Gastroesophageal sphincter (tissue), 4 donors: ENCODE results near the gene GRB14. TPM values are rescaled to one million over a fixed set of nuclear protein-coding genes. Genes with fewer than 3 reads are reported as not detected.
A peak's percentile ranks its signal among the peaks of the same experiment; 100 is the strongest.
"Not testable (repeated sequence)": the region's sequence is repeated elsewhere in the genome, so short reads cannot be mapped to it uniquely, and the experiment has no call there.

Experiments used
- ATAC-seq: fragments of 150-250 bp; one replicate; pipeline ENCODE4 v1.9.1; 2016; ENCODE audit warnings: mild to moderate bottlenecking, moderate library complexity
- H3K27ac ChIP-seq, 4 donors: fragments of 200-600 bp; sonication (generic) in 3 of 4; 1 replicate in 3 of 4; 2 replicates in 1 of 4; pipeline ENCODE4 v1.5.1; 2016 to 2019
- H3K27me3 ChIP-seq: fragments of 200-600 bp; sonication (generic); one replicate; pipeline ENCODE4 v1.5.1; 2019
- H3K36me3 ChIP-seq, 2 donors: fragments of 200-600 bp; sonication (generic); one replicate each; pipeline ENCODE4 v1.5.1; 2019; ENCODE audit warnings: control low read depth in 1 of 2
- H3K4me1 ChIP-seq, 3 donors: fragments of 200-600 bp; sonication (generic); 1 replicate in 2 of 3; 2 replicates in 1 of 3; pipeline ENCODE4 v1.5.1; 2016 to 2019; ENCODE audit warnings: control low read depth in 2 of 3
- H3K4me3 ChIP-seq, 2 donors: fragments of 200-600 bp; sonication (generic); one replicate each; pipeline ENCODE4 v1.5.1; 2019; ENCODE audit warnings: mild to moderate bottlenecking in 1 of 2, moderate library complexity in 1 of 2
- H3K9me3 ChIP-seq, 3 donors: fragments of 200-600 bp; sonication (generic); one replicate each; pipeline ENCODE4 v1.5.1; 2017 to 2019; ENCODE audit warnings: control low read depth in 2 of 3
- CTCF ChIP-seq, 4 experiments: fragments of 200-600 bp in 2 of 4; fragments of 450-650 bp in 2 of 4; sonication (generic) in 1 of 4; IDR thresholded peaks; one replicate each; pipeline ENCODE4 v1.5.1; 2017 to 2019; ENCODE audit warnings: antibody characterized with exemption in 4 of 4, mild to moderate bottlenecking in 2 of 4, moderate library complexity in 2 of 4
- EP300 ChIP-seq: sonication (generic); formaldehyde crosslinking; IDR thresholded peaks from one replicate; pipeline ENCODE4 v1.6.1; 2017; ENCODE audit warnings: antibody characterized with exemption, mild to moderate bottlenecking
- POLR2A ChIP-seq, 2 donors: fragments of 450-650 bp; IDR thresholded peaks; one replicate each; pipeline ENCODE4 v1.6.1; 2017; ENCODE audit warnings: antibody characterized with exemption in 2 of 2, mild to moderate bottlenecking in 2 of 2, moderate library complexity in 1 of 2
- POLR2AphosphoS5 ChIP-seq: sonication (generic); formaldehyde crosslinking; IDR thresholded peaks from one replicate; pipeline ENCODE4 v1.6.1; 2017; ENCODE audit warnings: antibody characterized with exemption
- WGBS, 2 donors: methylation state at CpG; one replicate each; pipeline ENCODE4 v1.1.5; 2018; ENCODE audit warnings: low coverage in 1 of 2; 5-methylcytosine and 5-hydroxymethylcytosine counted together
- total RNA-seq, 4 donors: library from RNA; depleted of rRNA; stranded (reverse); fragments of >200 nt; gene quantifications; one replicate each; pipeline ENCODE4 v1.1.0, GENCODE V29; 2016

GRB14 gene
- total RNA-seq, 4 donors from 2014 or later, result 0.94 to 5.3 (median 2.4) TPM

DNA sequence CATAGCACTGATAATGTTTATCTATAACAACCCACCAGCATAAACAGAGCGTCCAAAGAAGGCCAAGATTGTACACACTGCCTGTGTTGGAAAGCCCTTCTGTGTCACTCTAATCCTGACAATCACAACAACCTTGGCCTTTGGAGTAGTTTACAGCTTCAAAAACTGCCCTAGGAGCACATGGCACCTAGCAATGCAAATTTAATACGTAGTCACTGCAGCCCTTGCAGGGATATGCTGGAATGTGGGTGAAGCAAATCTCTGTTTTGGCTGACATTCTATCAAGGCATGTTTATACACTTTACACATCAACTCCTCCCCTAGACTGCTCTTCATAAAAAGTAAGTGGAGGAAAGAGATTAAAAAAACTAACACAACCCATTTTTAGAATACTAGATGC, 66.8 kb downstream of the GRB14 start:
- Histone ChIP-seq H3K4me3 (no peak overlapping the region), H3K27me3 (no peaks in the 10 kb centered on the region), H3K9me3 (no peaks in the 10 kb centered on the region), H3K36me3 (no peaks in the 10 kb centered on the region), H3K4me1 (no peaks in the 10 kb centered on the region), H3K27ac (no peak overlapping the region)
- no peak for ATAC-seq
- TF ChIP-seq EP300, result no peak
- no peak for TF ChIP-seq POLR2A (IDR thresholded peaks at IDR 0.05)
- WGBS, 2 donors, result 38 to 49% methylated on average over 2 of the region's 2 CpGs

- Histone ChIP-seq H3K4me3 (no peak overlapping the region), H3K27me3 (no peaks in the 10 kb centered on the region), H3K9me3 (no peaks in the 10 kb centered on the region), H3K27ac (no peak overlapping the region), H3K4me1 (no peaks in the 10 kb centered on the region), H3K36me3 (no peaks in the 10 kb centered on the region)
- no peak for ATAC-seq
- no peak for TF ChIP-seq CTCF (IDR thresholded peaks at IDR 0.05)
- no peak for TF ChIP-seq POLR2A (IDR thresholded peaks at IDR 0.05)
- TF ChIP-seq EP300, result no peak
- no peak for TF ChIP-seq POLR2AphosphoS5
- WGBS, 2 donors, result 98 to 100% methylated on average over 4 of the region's 4 CpGs
Observed at GRCh38 chr2:164551519-164551918, 69.8 kb downstream of the GRB14 start.

- not testable (repeated sequence) for H3K36me3 ChIP-seq, H3K4me3 ChIP-seq, H3K4me1 ChIP-seq, H3K9me3 ChIP-seq, H3K27me3 ChIP-seq, H3K27ac ChIP-seq, ATAC-seq
- whole genome bisulfite sequencing, 2 donors, result 94 to 96% methylated on average over 3 of the region's 3 CpGs
Observed at GRCh38 chr2:164549705-164550104, 71.6 kb downstream of the GRB14 start.

- H3K27ac ChIP-seq, result no peak overlapping the region
- H3K9me3 ChIP-seq, result peaks cover 0 to 9% (median 0%) of the 10 kb centered on the region in 3 donors
- 82 to 90% methylated on average over 5 of the region's 5 CpGs for WGBS, 2 donors
- no peak for ATAC-seq
- no peak for TF ChIP-seq POLR2A (IDR thresholded peaks at IDR 0.05)
- no peak for TF ChIP-seq CTCF (IDR thresholded peaks at IDR 0.05)
- TF ChIP-seq POLR2AphosphoS5, result no peak
- no peak for TF ChIP-seq EP300
- no peaks in the 10 kb centered on the region for H3K27me3 ChIP-seq
- no peaks in the 10 kb centered on the region for H3K36me3 ChIP-seq
- no peaks in the 10 kb centered on the region for H3K4me1 ChIP-seq
- no peak overlapping the region for H3K4me3 ChIP-seq
Observed at GRCh38 chr2:164545484-164545883, 75.8 kb downstream of the GRB14 start.

DNA sequence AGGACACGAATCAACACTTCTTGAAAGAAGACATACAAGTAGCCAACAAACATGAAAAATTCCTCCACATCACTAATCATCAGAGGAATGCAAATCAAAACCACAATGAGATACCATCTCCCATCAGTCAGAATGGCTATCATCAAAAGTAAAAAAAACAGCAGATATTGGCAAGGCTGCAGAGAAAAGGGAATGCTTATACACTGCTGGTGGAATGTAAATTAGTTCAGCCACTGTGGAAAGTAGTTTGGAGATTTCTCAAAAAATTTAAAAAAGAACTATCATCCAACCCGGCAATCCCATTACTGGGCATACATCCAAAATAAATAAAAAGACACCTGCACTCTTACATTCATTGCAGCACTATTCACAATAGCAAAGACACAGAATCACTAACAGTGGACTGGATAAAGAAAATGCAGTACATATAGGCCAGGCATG, 78.7 kb downstream of the GRB14 start:
- no peak for TF ChIP-seq EP300
- no peak for TF ChIP-seq POLR2AphosphoS5
- no peak for TF ChIP-seq POLR2A (IDR thresholded peaks at IDR 0.05)
- no peak for TF ChIP-seq CTCF (IDR thresholded peaks at IDR 0.05)
- Histone ChIP-seq H3K9me3 (peaks cover 0 to 9% (median 0%) of the 10 kb centered on the region in 3 donors), H3K36me3 (no peaks in the 10 kb centered on the region), H3K27me3 (no peaks in the 10 kb centered on the region), H3K4me1 (no peaks in the 10 kb centered on the region), H3K27ac (no peak overlapping the region), H3K4me3 (no peak overlapping the region)
- 32 to 39% methylated on average over 2 of the region's 2 CpGs for WGBS, 2 donors
- ATAC-seq, result no peak

DNA sequence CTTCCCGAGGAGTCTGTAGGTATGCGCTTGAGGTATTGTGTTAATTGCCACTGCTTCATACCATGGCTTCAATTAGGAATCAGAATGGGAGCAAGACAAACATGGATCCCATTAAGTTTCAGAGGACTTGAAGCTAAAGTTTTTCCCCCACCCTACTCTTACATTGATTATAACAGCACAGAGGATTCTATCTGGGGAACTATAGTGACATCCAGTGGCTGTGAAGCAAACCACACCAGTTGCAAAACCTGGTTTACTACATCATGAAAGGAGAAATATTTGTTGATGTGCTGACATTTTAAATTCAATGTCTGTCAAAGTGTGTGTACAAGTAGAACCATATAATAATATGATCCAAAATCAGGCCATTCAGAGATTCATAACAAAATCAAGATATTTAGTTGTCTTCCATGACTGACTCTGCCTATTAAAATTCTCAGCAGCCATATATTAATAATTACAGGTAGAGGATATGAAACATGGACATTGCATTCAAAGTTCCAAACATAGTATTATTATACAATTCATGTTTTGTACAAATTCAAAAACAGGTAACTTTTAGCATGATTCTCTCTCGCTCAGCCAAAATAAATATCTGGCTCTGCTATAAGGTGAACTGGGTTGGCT, 82.9 kb downstream of the GRB14 start:
- no peak for ATAC-seq
- Histone ChIP-seq H3K4me1 (no peaks in the 10 kb centered on the region), H3K36me3 (no peaks in the 10 kb centered on the region), H3K9me3 (no peaks in the 10 kb centered on the region), H3K27me3 (no peaks in the 10 kb centered on the region), H3K27ac (no peak overlapping the region), H3K4me3 (no peak overlapping the region)
- WGBS, 2 donors, result 78 to 79% methylated on average over 2 to 3 of the region's 3 CpGs
- TF ChIP-seq EP300, result no peak
- TF ChIP-seq CTCF (IDR thresholded peaks at IDR 0.05), result peak; percentile 13 to 58 (median 38)
